OCI-LY7 (cell line): ENCODE data around the gene CCDC47. TPM values are rescaled to one million over a fixed set of nuclear protein-coding genes. Genes with fewer than 3 reads are reported as not detected.

Experiments
- BruUV-seq: library from RNA; stranded (reverse); fragments of 400-500 nt; replicated peaks from 2 replicates; lab custom pipeline; 2021; lab: Mats Ljungman, UMichigan
- CTCF ChIA-PET: fragments of 300-600 bp; sonication (Branson Sonifier 250); formaldehyde crosslinking; loops from one replicate; lab custom pipeline; 2022; ENCODE audit warnings: antibody characterized with exemption; ENCODE audit not compliant: unreplicated experiment; lab: Charles Lee
- POLR2A ChIA-PET: fragments of 300-600 bp; sonication (Branson Sonifier 250); formaldehyde crosslinking; loops from one replicate; lab custom pipeline; 2022; ENCODE audit warnings: antibody characterized with exemption; lab: Charles Lee
- DNase-seq: peaks from one replicate; pipeline ENCODE4 v3.0.0-alpha.2; 2015; ENCODE audit warnings: low spot score
- H2AFZ ChIP-seq: fragments of 200-600 bp; sonication (generic), shearing (Covaris generic); 2 replicates; pipeline ENCODE4 v1.6.1; 2014; ENCODE audit warnings: mild to moderate bottlenecking, antibody characterized with exemption, low read length, moderate library complexity
- H3K27ac ChIP-seq: fragments of 200-600 bp; sonication (generic); 2 replicates; pipeline ENCODE4 v1.5.1; 2014; ENCODE audit warnings: mixed run types, low read depth, mild to moderate bottlenecking, moderate library complexity, low read length, inconsistent platforms; ENCODE audit not compliant: poor library complexity, severe bottlenecking
- H3K36me3 ChIP-seq: fragments of 200-600 bp; sonication (generic); 2 replicates; pipeline ENCODE4 v1.6.1; 2014; ENCODE audit warnings: mild to moderate bottlenecking, antibody characterized with exemption, low read length, moderate library complexity, mixed read lengths; ENCODE audit not compliant: insufficient read depth
- H3K4me1 ChIP-seq: fragments of 200-600 bp; sonication (generic); 2 replicates; pipeline ENCODE4 v1.5.1; 2014; ENCODE audit warnings: mild to moderate bottlenecking, low read length; ENCODE audit not compliant: insufficient read depth, poor library complexity, severe bottlenecking
- H3K4me2 ChIP-seq: fragments of 200-600 bp; sonication (generic); 2 replicates; pipeline ENCODE4 v1.6.1; 2014; ENCODE audit warnings: mild to moderate bottlenecking, low read length
- H3K4me3 ChIP-seq: fragments of 200-600 bp; sonication (generic); 2 replicates; pipeline ENCODE4 v1.5.1; 2014; ENCODE audit warnings: mild to moderate bottlenecking, low read depth, low read length; ENCODE audit not compliant: poor library complexity, severe bottlenecking
- H3K79me2 ChIP-seq: fragments of 200-600 bp; sonication (generic); 2 replicates; pipeline ENCODE4 v1.6.1; 2016; ENCODE audit warnings: low read depth, mild to moderate bottlenecking, low read length, moderate library complexity, mixed read lengths; ENCODE audit not compliant: insufficient read depth
- H3K9me2 ChIP-seq: fragments of 200-600 bp; sonication (generic); 2 replicates; pipeline ENCODE4 v1.6.1; 2016; ENCODE audit warnings: mild to moderate bottlenecking, low read length, mixed read lengths; ENCODE audit not compliant: insufficient read depth
- H3K9me3 ChIP-seq: fragments of 200-600 bp; sonication (generic); 2 replicates; pipeline ENCODE4 v1.6.1; 2014; ENCODE audit warnings: mild to moderate bottlenecking, mixed run types, low read length, mixed read lengths
- H4K20me1 ChIP-seq: fragments of 200-600 bp; sonication (generic); 2 replicates; pipeline ENCODE4 v1.6.1; 2014; ENCODE audit warnings: mild to moderate bottlenecking, antibody characterized with exemption, low read length, moderate library complexity, mixed read lengths; ENCODE audit not compliant: insufficient read depth
- EZH2phosphoT487 ChIP-seq: fragments of 200-600 bp; sonication (generic); IDR thresholded peaks from 2 replicates; pipeline ENCODE4 v1.6.1; 2018; ENCODE audit warnings: low read depth, borderline replicate concordance, mild to moderate bottlenecking, mixed run types, antibody characterized with exemption, low read length, moderate library complexity, mixed read lengths
- intact Hi-C: fragments of 100-400 bp; cut with micrococcal nuclease; formaldehyde crosslinking; loops from one replicate; pipeline ENCODE4 v1.10.0; 2022; ENCODE audit not compliant: unreplicated experiment
- total RNA-seq, 2 experiments: library from RNA; depleted of rRNA in 1 of 2; stranded (reverse); fragments of >200 nt in 1 of 2; shearing (Covaris generic) in 1 of 2; gene quantifications; 2 replicates each; pipeline ENCODE4 v1.2.3, GENCODE V29; 2014 to 2022
- TF ChIP-seq, protein P1 (sequence below): fragments of 200-600 bp; sonication (generic); conservative IDR thresholded peaks from 2 replicates; pipeline ENCODE4 v1.5.1; 2014; ENCODE audit warnings: mild to moderate bottlenecking, antibody characterized with exemption, low read length, moderate library complexity, mixed read lengths

The CCDC47 gene
- total RNA-seq, 2 experiments from 2014 or later = 27.5 to 50.3 TPM

DNA sequence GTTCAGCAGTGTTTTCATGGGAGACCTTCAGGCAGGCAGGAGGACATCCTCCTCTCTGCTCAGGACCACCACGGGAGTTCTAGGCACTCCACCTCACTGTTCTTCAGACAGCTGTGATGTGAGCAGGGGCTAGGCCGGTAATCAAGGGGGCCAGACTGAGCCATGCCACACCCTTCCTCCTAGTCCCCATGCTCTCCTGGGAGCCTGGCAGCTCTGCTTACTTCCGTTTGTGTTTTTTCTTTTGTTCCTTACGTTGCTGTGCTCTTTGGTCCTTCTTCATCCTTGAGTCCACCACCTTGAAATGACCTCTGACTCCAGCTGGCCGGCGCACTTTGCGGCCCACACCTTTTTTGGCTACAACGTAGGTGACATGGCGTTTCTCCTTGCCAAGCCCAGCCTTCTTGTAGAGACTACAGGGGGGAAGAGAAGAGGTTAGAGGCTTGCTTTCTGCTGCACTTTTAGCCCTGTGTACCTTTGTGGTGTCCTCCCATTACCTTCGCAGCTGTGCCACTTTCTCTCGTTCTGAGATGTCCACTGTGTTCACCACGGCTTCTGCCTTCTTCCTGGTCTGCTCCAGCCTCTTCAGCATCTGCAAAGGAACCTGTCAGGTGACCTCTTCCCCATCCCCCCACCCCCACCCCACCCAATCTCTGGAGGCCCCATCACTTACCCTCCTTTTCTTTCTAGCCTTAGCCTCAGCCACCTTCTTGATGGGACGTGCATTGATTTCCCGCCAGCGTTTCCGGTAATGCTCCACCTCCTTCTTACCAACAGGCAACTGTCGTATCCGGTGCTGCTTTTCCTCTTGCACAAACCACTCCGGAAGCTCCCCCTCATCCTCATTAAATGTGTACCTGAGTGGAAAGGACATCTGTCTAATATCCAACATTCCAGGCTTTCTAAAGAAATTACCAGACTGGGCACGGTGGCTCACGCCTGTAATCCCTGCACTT, 46.5 kb upstream of the CCDC47 start:
- TF ChIP-seq EZH2phosphoT487 = no peak
- TF ChIP-seq, protein P1, sequence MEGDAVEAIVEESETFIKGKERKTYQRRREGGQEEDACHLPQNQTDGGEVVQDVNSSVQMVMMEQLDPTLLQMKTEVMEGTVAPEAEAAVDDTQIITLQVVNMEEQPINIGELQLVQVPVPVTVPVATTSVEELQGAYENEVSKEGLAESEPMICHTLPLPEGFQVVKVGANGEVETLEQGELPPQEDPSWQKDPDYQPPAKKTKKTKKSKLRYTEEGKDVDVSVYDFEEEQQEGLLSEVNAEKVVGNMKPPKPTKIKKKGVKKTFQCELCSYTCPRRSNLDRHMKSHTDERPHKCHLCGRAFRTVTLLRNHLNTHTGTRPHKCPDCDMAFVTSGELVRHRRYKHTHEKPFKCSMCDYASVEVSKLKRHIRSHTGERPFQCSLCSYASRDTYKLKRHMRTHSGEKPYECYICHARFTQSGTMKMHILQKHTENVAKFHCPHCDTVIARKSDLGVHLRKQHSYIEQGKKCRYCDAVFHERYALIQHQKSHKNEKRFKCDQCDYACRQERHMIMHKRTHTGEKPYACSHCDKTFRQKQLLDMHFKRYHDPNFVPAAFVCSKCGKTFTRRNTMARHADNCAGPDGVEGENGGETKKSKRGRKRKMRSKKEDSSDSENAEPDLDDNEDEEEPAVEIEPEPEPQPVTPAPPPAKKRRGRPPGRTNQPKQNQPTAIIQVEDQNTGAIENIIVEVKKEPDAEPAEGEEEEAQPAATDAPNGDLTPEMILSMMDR = no peak
- Histone ChIP-seq H3K4me2 (no peak overlapping the region), H2AFZ (no peak overlapping the region), H3K9me2 (no peaks in the 10 kb centered on the region), H4K20me1 (peaks cover 4% of the 10 kb centered on the region; the same call in 1 of the 2 replicates), H3K4me3 (no peak overlapping the region), H3K27ac (no peak overlapping the region), H3K36me3 (peaks cover 98% of the 10 kb centered on the region), H3K4me1 (peaks cover 4% of the 10 kb centered on the region), H3K79me2 (no peaks in the 10 kb centered on the region), H3K9me3 (no peaks in the 10 kb centered on the region)
- POLR2A ChIA-PET = interaction anchor here (0.9 kb wide), 1 partner anchor 47 kb away, joined by 3 read pairs; the partner anchor contains the start of gene CCDC47
- no peak for DNase-seq
- intact Hi-C loops = no loop called here
- CTCF ChIA-PET = interaction anchor here (1.3 kb wide), 1 partner anchor 15 kb away, joined by 3 read pairs; no protein-coding TSS in a partner anchor
- TSS peak; percentile 91 for BruUV-seq

DNA sequence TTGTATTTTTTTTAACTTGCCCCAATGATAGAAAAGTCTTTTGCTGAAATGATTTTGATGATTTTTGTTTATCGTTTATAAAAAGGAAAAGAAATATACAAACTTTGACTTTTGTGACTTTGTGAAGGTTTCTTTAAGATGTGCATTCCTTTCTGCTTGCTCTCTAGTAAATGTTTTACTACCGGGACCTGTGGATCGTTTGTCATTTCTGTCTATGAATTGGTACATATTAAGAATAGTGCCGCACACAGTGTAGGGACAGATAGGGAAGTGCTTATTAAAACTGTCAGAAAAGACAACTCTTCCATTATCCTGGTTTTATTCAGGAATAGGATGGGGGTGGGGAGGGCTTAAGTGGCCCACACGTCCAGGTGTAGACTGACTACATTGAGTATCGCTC, 45.7 kb upstream of the CCDC47 start:
- no TSS peak for BruUV-seq
- DNase-seq = no peak
- H2AFZ ChIP-seq = no peak overlapping the region
- no peaks in the 10 kb centered on the region for H3K9me3 ChIP-seq
- no peak for TF ChIP-seq EZH2phosphoT487
- TF ChIP-seq, protein P1 = no peak
- ChIA-PET CTCF (no interaction called here), POLR2A (interaction anchor here (0.9 kb wide), 1 partner anchor 46 kb away, joined by 3 read pairs; the partner anchor contains the start of gene CCDC47)
- peaks cover 4% of the 10 kb centered on the region; the same call in 1 of the 2 replicates for H4K20me1 ChIP-seq
- intact Hi-C loops = no loop called here
- H3K27ac ChIP-seq = no peak overlapping the region
- H3K4me1 ChIP-seq = peaks cover 4% of the 10 kb centered on the region
- H3K36me3 ChIP-seq = peaks cover 98% of the 10 kb centered on the region
- H3K4me2 ChIP-seq = no peak overlapping the region
- no peaks in the 10 kb centered on the region for H3K79me2 ChIP-seq
- H3K9me2 ChIP-seq = no peaks in the 10 kb centered on the region
- H3K4me3 ChIP-seq = no peak overlapping the region
